Panc1 (cell line): ENCODE results near the gene ATP1A1. TPM values are rescaled to one million over a fixed set of nuclear protein-coding genes. Genes with fewer than 3 reads are reported as not detected.

ENCODE experiments used
- ATAC-seq: fragments of 200-7000 bp; cut with Tn5 transposase; 2 replicates; pipeline ENCODE4 v1.9.1; 2020; ENCODE audit warnings: mild to moderate bottlenecking, moderate library complexity
- BruUV-seq: library from RNA; stranded (reverse); fragments of 400-500 nt; replicated peaks from 2 replicates; lab custom pipeline; 2021; lab: Mats Ljungman, UMichigan
- CTCF ChIA-PET: fragments of 300-600 bp; sonication (Branson Sonifier 250); formaldehyde crosslinking; loops from one replicate; lab custom pipeline; 2022; ENCODE audit warnings: antibody characterized with exemption; lab: Charles Lee
- POLR2A ChIA-PET: fragments of 300-600 bp; sonication (Branson Sonifier 250); formaldehyde crosslinking; loops from one replicate; lab custom pipeline; 2022; ENCODE audit warnings: antibody characterized with exemption; lab: Charles Lee
- DNase-seq: peaks from one replicate; pipeline ENCODE4 v3.0.0-alpha.2; 2010; ENCODE audit warnings: low read depth, low spot score
- H3K27ac ChIP-seq: 2 replicates; pipeline ENCODE4 v1.5.1; 2011; ENCODE audit warnings: mild to moderate bottlenecking, low read length, inconsistent platforms
- H3K27me3 ChIP-seq: fragments of 200-500 bp; sonication (Bioruptor generic); 2 replicates; pipeline ENCODE4 v1.6.0; 2014; ENCODE audit warnings: low read length, inconsistent platforms; ENCODE audit not compliant: control insufficient read depth, insufficient read depth
- H3K36me3 ChIP-seq: fragments of 200-500 bp; sonication (Bioruptor generic); 2 replicates; pipeline ENCODE4 v1.5.1; 2014; ENCODE audit warnings: inconsistent platforms, mild to moderate bottlenecking, low read length, moderate library complexity; ENCODE audit not compliant: control insufficient read depth, insufficient read depth
- H3K4me1 ChIP-seq: 2 replicates; pipeline ENCODE4 v1.5.1; 2011; ENCODE audit warnings: inconsistent platforms, mild to moderate bottlenecking, low read length, moderate library complexity; ENCODE audit not compliant: control insufficient read depth, insufficient read depth
- H3K4me3 ChIP-seq, 2 experiments: 2 replicates each; pipeline ENCODE4 v1.5.1; 2011 to 2012; ENCODE audit warnings: low read depth in 2 of 2, low read length in 2 of 2, mild to moderate bottlenecking in 2 of 2, inconsistent platforms in 1 of 2, moderate library complexity in 1 of 2
- H3K9me3 ChIP-seq: fragments of 200-500 bp; sonication (Bioruptor generic); 2 replicates; pipeline ENCODE4 v1.5.1; 2014; ENCODE audit warnings: low read depth, mild to moderate bottlenecking, inconsistent platforms, low read length, moderate library complexity; ENCODE audit not compliant: control insufficient read depth, insufficient read depth
- POLR2AphosphoS5 ChIP-seq: IDR thresholded peaks from 2 replicates; pipeline ENCODE4 v1.6.1; 2012; ENCODE audit warnings: mild to moderate bottlenecking, low read depth, low read length, moderate library complexity
- REST ChIP-seq, 2 experiments: IDR thresholded peaks; 2 replicates each; pipeline ENCODE4 v1.6.1; 2011 to 2012; ENCODE audit warnings: low read depth in 2 of 2, control low read depth in 1 of 2, low read length in 1 of 2, mild to moderate bottlenecking in 1 of 2, moderate library complexity in 1 of 2; ENCODE audit not compliant: insufficient read depth in 1 of 2
- SIN3A ChIP-seq: IDR thresholded peaks from 2 replicates; pipeline ENCODE4 v1.6.1; 2012; ENCODE audit warnings: low read depth, mild to moderate bottlenecking, low read length, moderate library complexity, borderline replicate concordance; ENCODE audit not compliant: insufficient read depth
- TCF7L2 ChIP-seq: IDR thresholded peaks from 2 replicates; pipeline ENCODE4 v1.6.1; 2011; ENCODE audit warnings: mild to moderate bottlenecking, low read depth, low read length, inconsistent platforms
- in situ Hi-C: cut with HindIII; loops from 2 replicates; pipeline ENCODE4 v1.10.0; 2016; ENCODE audit warnings: low sequenced_read_pairs, low pct_unique_long_range_greater_than_20kb
- intact Hi-C: fragments of 100-400 bp; cut with micrococcal nuclease; formaldehyde crosslinking; loops from one replicate; pipeline ENCODE4 v1.10.0; 2022; ENCODE audit not compliant: unreplicated experiment
- total RNA-seq: library from RNA; stranded (reverse); gene quantifications from one replicate; pipeline ENCODE4 v1.2.1, GENCODE V29; 2021; ENCODE audit not compliant: unreplicated experiment
- TF ChIP-seq, protein P1 (sequence below): fragments of 450-650 bp; IDR thresholded peaks from 2 replicates; pipeline ENCODE4 v1.5.1; 2017; ENCODE audit warnings: mild to moderate bottlenecking

ATP1A1 gene
- total RNA-seq, 1 experiment from 2014 or later = 131 TPM

DNA sequence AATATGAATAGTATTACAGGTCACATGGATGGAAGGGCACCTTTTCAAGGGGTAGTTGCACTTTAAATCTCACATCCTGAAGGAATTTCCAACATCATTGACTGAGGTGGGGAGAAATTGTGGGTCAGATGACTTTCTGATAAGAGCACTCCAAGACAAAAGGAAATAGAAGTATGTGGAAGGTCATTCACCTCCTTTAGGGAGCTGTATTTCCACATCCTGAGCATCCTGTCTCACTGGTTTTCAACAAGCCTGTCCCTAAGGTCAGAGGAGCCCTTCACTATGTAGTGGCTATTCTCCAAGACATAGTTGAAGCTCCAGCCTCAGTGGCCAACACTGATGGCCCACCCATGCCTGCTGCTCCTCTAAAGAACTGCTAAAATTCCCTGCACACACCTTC, 76.5 kb downstream of the ATP1A1 start:
- ChIA-PET POLR2A (no interaction called here), CTCF (no interaction called here)
- H3K27ac ChIP-seq = no peak overlapping the region
- H3K27me3 ChIP-seq = no peaks in the 10 kb centered on the region; the same call in 1 of the 2 replicates
- ATAC-seq = no peak
- H3K36me3 ChIP-seq = no peaks in the 10 kb centered on the region
- no peak for DNase-seq
- in situ Hi-C loops (no loop called here), intact Hi-C loops (no loop called here)
- no peaks in the 10 kb centered on the region for H3K9me3 ChIP-seq
- no peaks in the 10 kb centered on the region for H3K4me1 ChIP-seq
- no peak for TF ChIP-seq POLR2AphosphoS5
- TF ChIP-seq SIN3A = no peak
- TF ChIP-seq TCF7L2 = no peak
- TF ChIP-seq, protein P1, sequence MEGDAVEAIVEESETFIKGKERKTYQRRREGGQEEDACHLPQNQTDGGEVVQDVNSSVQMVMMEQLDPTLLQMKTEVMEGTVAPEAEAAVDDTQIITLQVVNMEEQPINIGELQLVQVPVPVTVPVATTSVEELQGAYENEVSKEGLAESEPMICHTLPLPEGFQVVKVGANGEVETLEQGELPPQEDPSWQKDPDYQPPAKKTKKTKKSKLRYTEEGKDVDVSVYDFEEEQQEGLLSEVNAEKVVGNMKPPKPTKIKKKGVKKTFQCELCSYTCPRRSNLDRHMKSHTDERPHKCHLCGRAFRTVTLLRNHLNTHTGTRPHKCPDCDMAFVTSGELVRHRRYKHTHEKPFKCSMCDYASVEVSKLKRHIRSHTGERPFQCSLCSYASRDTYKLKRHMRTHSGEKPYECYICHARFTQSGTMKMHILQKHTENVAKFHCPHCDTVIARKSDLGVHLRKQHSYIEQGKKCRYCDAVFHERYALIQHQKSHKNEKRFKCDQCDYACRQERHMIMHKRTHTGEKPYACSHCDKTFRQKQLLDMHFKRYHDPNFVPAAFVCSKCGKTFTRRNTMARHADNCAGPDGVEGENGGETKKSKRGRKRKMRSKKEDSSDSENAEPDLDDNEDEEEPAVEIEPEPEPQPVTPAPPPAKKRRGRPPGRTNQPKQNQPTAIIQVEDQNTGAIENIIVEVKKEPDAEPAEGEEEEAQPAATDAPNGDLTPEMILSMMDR = no peak
- no peak for TF ChIP-seq REST (IDR thresholded peaks at IDR 0.05; ENCODE audit: insufficient read depth in 1 of 2, low read depth in 2 of 2, low read length in 1 of 2)
- H3K4me3 ChIP-seq = no peak overlapping the region
- BruUV-seq = no TSS peak

DNA sequence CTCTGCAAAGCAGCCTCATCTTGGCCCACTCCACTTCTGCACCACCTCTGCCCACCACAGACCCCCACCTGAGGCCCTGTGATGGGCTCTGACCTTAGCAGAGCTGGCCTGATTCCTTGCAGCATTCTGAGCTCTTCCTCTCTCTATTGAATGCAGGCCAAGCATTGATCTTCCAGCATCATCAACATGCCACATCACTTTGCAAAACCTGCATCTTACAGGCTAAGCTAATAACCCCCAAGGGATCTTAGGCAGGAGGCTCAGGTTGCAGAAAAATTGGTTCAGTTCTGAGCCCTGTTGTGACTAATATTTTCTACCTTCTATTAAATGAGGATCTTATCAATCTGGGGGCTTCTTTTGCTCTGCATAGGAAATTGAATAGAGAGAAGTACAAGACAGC, 78.7 kb downstream of the ATP1A1 start:
- POLR2A ChIA-PET = no interaction called here
- no peaks in the 10 kb centered on the region for H3K9me3 ChIP-seq
- no peaks in the 10 kb centered on the region for H3K4me1 ChIP-seq
- no TSS peak for BruUV-seq
- no peak for ATAC-seq
- H3K27me3 ChIP-seq = no peaks in the 10 kb centered on the region; the same call in 1 of the 2 replicates
- intact Hi-C loops (no loop called here), in situ Hi-C loops (no loop called here)
- CTCF ChIA-PET = no interaction called here
- H3K36me3 ChIP-seq = no peaks in the 10 kb centered on the region
- DNase-seq = no peak
- H3K4me3 ChIP-seq = no peak overlapping the region
- TF ChIP-seq SIN3A (no peak), POLR2AphosphoS5 (no peak), TCF7L2 (no peak), REST (IDR thresholded peaks at IDR 0.05; ENCODE audit: insufficient read depth in 1 of 2, low read depth in 2 of 2, low read length in 1 of 2) (no peak)
- TF ChIP-seq, protein P1 = no peak
- H3K27ac ChIP-seq = no peak overlapping the region
